GM13976 (cell line): ENCODE measurements around the gene EYS.
"Not testable (repeated sequence)": the region's sequence is repeated elsewhere in the genome, so short reads cannot be mapped to it uniquely, and the experiment has no call there.

Experiments
- DNase-seq: peaks from one replicate; pipeline ENCODE4 v3.0.0; 2012; ENCODE audit warnings: low spot score
- in situ Hi-C: fragments of 300-500 bp; cut with MboI; formaldehyde crosslinking; loops from one replicate; pipeline ENCODE4 v1.12.0; 2022; ENCODE audit warnings: low sequenced_read_pairs, mixed read lengths, inconsistent platforms; ENCODE audit not compliant: unreplicated experiment
- TF ChIP-seq, protein P1 (sequence below): IDR thresholded peaks from 2 replicates; pipeline ENCODE4 v1.5.1; 2012; ENCODE audit warnings: borderline replicate concordance, mild to moderate bottlenecking; ENCODE audit not compliant: insufficient read depth; ENCODE audit errors: extremely low read depth, missing control alignments, control extremely low read depth

EYS gene

GRCh38 chr6:63940056-63940455 is 1767.0 kb downstream of the EYS start:
- in situ Hi-C loops: loop anchor here (25.0 kb wide), 1 partner anchor 397 kb away; no protein-coding TSS in a partner anchor
- DNase-seq: no peak
- TF ChIP-seq, protein P1, sequence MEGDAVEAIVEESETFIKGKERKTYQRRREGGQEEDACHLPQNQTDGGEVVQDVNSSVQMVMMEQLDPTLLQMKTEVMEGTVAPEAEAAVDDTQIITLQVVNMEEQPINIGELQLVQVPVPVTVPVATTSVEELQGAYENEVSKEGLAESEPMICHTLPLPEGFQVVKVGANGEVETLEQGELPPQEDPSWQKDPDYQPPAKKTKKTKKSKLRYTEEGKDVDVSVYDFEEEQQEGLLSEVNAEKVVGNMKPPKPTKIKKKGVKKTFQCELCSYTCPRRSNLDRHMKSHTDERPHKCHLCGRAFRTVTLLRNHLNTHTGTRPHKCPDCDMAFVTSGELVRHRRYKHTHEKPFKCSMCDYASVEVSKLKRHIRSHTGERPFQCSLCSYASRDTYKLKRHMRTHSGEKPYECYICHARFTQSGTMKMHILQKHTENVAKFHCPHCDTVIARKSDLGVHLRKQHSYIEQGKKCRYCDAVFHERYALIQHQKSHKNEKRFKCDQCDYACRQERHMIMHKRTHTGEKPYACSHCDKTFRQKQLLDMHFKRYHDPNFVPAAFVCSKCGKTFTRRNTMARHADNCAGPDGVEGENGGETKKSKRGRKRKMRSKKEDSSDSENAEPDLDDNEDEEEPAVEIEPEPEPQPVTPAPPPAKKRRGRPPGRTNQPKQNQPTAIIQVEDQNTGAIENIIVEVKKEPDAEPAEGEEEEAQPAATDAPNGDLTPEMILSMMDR: no peak

- in situ Hi-C loops: loop anchor here (25.0 kb wide), 1 partner anchor 401 kb away; no protein-coding TSS in a partner anchor
- DNase-seq: no peak
- TF ChIP-seq, protein P1: no peak
Measured at GRCh38 chr6:63936399-63936798, 1770.6 kb downstream of the EYS start.

- DNase-seq: no peak
- TF ChIP-seq, protein P1: no peak
- in situ Hi-C loops: loop anchor here (25.0 kb wide), 1 partner anchor 402 kb away; no protein-coding TSS in a partner anchor
Measured at GRCh38 chr6:63935732-63936131, 1771.3 kb downstream of the EYS start.

- in situ Hi-C loops: loop anchor here (25.0 kb wide), 1 partner anchor 403 kb away; no protein-coding TSS in a partner anchor
- DNase-seq: not testable (repeated sequence)
Measured at GRCh38 chr6:63933948-63934347, 1773.1 kb downstream of the EYS start.

- DNase-seq: no peak
- in situ Hi-C loops: loop anchor here (25.0 kb wide), 1 partner anchor 406 kb away; no protein-coding TSS in a partner anchor
- TF ChIP-seq, protein P1: no peak
Measured at GRCh38 chr6:63930848-63931247, 1776.2 kb downstream of the EYS start.

GRCh38 chr6:63929111-63929510 is 1777.9 kb downstream of the EYS start:
- in situ Hi-C loops: loop anchor here (25.0 kb wide), 1 partner anchor 408 kb away; no protein-coding TSS in a partner anchor
- DNase-seq: no peak
- TF ChIP-seq, protein P1: no peak

DNA sequence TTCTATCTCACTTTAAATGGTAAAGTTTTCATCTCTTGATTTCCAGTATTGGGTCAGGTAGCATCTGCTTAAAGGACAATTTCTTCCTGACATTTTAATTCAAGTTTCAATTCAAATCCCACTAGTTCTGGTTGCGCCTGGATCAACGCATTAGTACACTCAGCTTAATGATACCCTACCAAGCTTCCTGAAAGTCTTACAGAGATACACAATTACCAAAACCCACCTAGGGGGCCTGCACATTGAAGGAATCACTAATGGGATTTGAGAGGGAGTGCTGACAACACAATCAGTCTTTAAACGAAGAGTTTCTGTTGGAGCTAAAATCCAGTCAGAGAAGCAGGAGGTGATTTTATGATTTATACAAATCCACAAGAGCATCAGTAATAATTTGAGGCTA is 1778.4 kb downstream of the EYS start:
- in situ Hi-C loops: loop anchor here (25.0 kb wide), 1 partner anchor 409 kb away; no protein-coding TSS in a partner anchor
- TF ChIP-seq, protein P1: no peak

More for the DNA sequence above, 1778.4 kb downstream of the EYS start:
- DNase-seq: no peak
